HG02571 (cell line): ENCODE results near the gene KLHL20.
"Not testable (repeated sequence)": the region's sequence is repeated elsewhere in the genome, so short reads cannot be mapped to it uniquely, and the experiment has no call there.

Experiments
- ATAC-seq: cut with Tn5 transposase; IDR thresholded peaks from one replicate; pipeline ENCODE4 v1.9.1; 2021; ENCODE audit warnings: mild to moderate bottlenecking, moderate library complexity; ENCODE audit not compliant: unreplicated experiment

The KLHL20 gene

DNA sequence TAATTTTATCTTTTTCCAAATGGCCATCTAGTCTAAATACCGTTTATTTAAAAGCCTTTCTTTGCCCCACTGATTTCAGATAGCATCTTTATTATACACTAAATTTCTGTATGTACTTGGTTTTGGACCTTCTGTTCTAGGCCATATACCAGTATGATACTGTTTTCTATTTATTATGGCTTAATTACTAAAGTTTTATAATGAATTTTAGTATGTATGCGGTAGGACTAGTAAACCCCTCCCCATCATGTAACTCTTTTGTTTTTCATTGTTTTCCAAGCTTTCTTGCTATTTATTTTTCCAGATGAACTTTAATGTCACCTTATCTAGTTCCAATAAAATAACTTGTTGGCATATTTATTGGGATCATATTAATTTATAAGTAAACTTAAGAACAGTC lies 29.9 kb downstream of the KLHL20 start:
- no peak for ATAC-seq

GRCh38 chr1:173749137-173749536 lies 34.4 kb downstream of the KLHL20 start:
- no peak for ATAC-seq

DNA sequence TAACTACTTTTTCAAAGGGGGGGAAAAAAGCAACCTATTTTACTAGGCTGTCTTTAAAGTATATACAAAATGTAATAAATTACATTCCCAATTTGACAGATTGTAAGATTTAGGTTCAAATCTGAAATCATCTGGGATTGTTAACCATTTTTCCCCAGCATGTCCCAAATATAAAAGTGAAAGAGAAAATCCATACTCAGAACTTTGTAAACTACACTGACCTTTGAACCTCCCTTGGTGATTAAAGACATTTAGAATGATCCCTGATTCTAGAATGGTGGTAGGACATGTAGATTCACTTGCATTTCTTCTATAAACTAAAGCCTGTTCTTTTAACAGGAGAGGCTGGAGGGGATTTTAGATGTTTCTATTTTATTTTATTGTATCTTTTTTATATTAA lies 39.0 kb downstream of the KLHL20 start:
- no peak for ATAC-seq

DNA sequence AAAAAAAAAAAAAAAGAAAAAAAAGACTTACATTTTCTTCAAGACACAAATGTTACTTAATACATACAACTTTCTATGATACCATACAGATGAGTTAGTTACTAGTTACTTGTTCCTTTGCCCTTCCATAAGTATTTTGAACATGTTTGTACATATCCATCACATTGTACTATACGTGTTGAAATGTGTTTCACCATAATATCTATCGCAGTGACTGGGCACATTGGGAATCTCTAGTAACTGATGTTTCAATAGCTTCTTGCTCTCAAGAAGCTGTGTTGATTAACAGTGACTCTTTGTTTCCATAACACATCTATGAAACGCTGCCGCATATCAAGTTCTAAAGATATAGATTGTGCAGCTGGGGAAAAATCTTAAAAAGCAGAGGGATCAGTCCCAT lies 42.9 kb downstream of the KLHL20 start:
- no peak for ATAC-seq

GRCh38 chr1:173758110-173758509 lies 43.3 kb downstream of the KLHL20 start:
- no peak for ATAC-seq

DNA sequence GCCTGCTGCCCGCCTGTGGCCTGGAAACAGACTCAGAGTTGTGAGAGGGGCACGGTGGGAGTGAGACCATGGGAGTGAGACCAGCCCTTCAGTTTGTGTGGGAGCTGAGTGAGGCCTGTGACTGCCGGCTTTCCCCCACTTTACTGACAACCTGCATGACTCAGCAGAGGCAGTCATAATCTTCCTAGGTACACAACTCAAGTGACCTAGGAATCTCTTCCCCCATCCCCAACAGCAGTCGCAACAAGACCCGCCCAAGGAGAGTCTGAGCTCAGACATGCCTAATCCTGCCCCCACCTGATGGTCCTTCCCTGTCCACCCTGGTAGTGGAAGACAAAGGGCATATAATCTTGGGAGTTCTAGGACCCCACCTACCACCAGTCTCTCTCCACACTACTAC lies 44.2 kb downstream of the KLHL20 start:
- ATAC-seq: no peak

GRCh38 chr1:173764331-173764730 lies 49.5 kb downstream of the KLHL20 start:
- not testable (repeated sequence) for ATAC-seq

DNA sequence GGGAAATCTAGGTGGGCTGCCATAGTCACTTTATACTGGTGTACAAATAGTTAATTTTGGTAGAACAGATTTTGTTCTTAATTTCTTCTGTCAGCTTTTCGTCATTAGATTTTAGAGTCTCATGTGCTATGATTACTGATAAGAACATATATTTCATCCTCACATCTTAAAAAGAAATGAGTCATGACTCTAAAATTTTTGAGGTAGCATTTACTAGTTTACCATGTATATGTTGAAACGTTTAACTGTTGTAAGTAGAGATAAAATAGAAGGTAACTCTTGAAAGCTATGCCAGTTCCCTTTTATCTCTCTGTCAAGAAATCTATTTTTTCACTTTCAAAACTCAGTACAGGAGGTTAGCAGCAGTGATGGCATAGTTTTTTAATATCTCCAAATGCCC lies 53.4 kb downstream of the KLHL20 start:
- ATAC-seq: no peak

GRCh38 chr1:173768827-173769226 lies 54.0 kb downstream of the KLHL20 start:
- no peak for ATAC-seq

GRCh38 chr1:173770330-173770729 lies 55.5 kb downstream of the KLHL20 start:
- ATAC-seq: not testable (repeated sequence)

DNA sequence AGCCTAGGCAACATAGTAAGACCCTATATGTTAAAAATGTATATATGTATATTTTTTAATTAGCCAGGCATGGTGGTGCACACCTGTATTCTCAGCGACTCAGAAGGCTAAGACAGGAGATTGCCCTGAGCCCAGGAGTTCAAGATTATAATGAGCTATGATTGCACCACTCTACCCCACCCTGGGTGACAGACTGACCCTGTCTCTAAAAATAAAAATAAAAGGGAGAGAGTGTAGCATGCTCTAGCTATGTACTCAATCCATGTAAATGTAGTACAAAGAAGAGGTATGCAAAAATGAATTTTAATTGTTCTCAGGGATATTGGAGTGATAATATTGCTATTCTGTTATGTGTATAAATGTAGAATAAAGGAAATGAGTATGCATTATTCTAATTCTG lies 56.8 kb downstream of the KLHL20 start:
- no peak for ATAC-seq

DNA sequence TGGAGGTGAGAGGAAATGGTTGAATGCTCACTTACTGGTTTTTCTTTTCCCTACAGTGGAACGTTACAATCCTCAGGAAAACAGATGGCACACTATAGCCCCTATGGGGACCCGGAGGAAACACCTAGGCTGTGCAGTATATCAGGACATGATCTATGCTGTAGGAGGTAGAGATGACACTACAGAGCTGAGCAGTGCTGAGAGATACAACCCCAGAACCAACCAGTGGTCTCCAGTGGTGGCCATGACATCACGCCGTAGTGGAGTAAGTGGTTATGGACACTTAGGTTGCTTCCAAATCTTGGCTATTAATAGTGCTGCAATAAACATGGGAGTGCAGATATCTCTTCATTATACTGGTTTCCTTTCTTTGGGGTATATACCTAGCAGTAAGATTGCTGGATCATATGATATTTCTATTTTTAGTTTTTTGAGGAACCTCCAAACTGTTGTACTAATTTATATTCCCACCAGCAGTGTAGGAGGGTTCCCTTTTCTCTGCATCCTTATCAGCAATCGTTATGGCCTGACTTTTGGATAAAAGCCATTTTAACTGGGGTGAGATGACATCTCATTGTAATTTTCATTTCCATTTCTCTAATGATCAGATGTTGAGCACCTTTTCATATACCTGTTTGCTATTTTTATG lies 60.9 kb downstream of the KLHL20 start:
- ATAC-seq: no peak

GRCh38 chr1:173779936-173780335 lies 65.2 kb downstream of the KLHL20 start:
- ATAC-seq: no peak

GRCh38 chr1:173784997-173785396 lies 70.2 kb downstream of the KLHL20 start:
- no peak for ATAC-seq

DNA sequence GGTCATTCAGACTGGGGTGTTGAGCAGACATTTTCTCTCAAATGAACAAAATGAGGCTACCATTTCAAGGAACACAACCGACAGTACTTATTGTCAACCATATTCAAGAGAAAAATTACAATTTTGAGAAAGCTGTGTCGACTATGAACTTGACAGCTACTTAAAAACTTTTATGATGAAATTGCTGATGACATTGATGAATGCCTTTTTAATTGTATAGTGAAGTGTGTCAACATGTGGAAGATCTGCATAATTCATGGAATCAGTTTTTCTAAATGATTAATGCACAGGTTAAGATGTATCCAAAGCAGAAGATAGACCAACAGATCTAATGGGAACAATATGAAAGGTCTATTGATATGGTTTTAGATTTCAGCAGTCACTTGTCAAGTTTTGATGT lies 75.1 kb downstream of the KLHL20 start:
- no peak for ATAC-seq

GRCh38 chr1:173798078-173798477 lies 83.3 kb downstream of the KLHL20 start:
- ATAC-seq: no peak

DNA sequence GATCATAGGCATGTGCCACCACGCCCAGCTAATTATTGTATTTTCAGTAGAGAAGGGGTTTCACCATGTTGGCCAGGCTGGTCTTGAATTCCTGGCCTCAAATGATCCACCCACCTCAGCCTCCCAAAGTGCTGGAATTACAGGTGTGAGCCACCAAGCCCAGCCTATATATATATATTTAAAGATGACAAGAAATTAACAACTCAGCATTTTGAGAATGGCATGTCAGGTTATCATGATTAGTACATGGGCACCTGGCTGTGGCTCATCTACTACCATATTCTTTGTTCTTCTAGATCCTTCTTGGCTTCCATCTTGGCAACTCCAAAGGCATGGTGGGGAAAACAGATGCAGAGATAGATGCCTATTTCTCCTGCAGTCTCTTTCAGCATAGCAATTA lies 85.2 kb downstream of the KLHL20 start:
- not testable (repeated sequence) for ATAC-seq

- no peak for ATAC-seq
Observed at GRCh38 chr1:173802961-173803360, 88.2 kb downstream of the KLHL20 start.

- ATAC-seq: not testable (repeated sequence)
Observed at GRCh38 chr1:173813654-173814053, 98.9 kb downstream of the KLHL20 start.

- no peak for ATAC-seq
Observed at GRCh38 chr1:173818459-173818858, 103.7 kb downstream of the KLHL20 start.

GRCh38 chr1:173821680-173822079 lies 106.9 kb downstream of the KLHL20 start:
- no peak for ATAC-seq

DNA sequence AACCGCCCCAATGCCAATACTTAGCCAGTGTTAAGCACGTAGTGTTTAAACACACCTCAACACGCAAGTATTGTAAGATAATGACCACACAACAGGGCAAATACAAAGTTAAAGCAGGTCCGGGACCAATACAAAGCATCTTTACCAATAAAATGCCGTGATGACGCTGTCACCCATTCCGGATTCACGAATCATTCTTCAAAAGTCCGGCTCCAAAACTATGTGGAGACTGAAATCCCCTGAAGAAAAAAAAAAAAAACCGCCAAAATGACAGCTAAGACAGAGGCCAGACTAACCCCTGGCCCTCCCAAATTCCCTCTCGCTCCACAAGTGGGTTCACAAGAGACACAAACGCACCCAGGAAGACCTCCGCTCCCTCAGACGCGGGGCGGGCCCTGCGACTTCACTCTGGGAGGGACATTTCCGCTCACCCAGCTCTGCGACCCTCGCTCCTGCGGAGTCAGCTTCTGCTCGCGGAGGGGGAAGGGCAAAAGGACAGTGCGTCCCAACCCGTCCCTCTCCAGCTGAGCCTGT lies 109.1 kb downstream of the KLHL20 start:
- ATAC-seq: peak; percentile 33
